Neural cell (in vitro differentiated cells): ENCODE results near the gene BLNK. TPM values are rescaled to one million over a fixed set of nuclear protein-coding genes. Genes with fewer than 3 reads are reported as not detected.

ENCODE experiments used
- H2AFZ ChIP-seq: fragments of 200-600, 300-800 bp; sonication (generic), shearing (Covaris generic); 2 replicates; pipeline ENCODE4 v1.6.0; 2014; ENCODE audit warnings: low read depth, mild to moderate bottlenecking, antibody characterized with exemption, low read length, moderate library complexity
- H3F3A ChIP-seq: fragments of 200-600 bp; shearing (Covaris generic); 2 replicates; pipeline ENCODE4 v1.6.1; 2016; ENCODE audit warnings: mild to moderate bottlenecking, moderate library complexity, mixed read lengths, antibody characterized with exemption, low read length; ENCODE audit not compliant: insufficient read depth, poor library complexity, severe bottlenecking
- H3K27ac ChIP-seq: fragments of 200-600, 300-800 bp; sonication (generic), shearing (Covaris generic); 2 replicates; pipeline ENCODE4 v1.5.1; 2014; ENCODE audit warnings: mild to moderate bottlenecking, low read length, moderate library complexity
- H3K27me3 ChIP-seq: fragments of 300-800, 200-600 bp; sonication (generic), shearing (Covaris generic); 2 replicates; pipeline ENCODE4 v1.6.0; 2014; ENCODE audit warnings: mild to moderate bottlenecking, low read depth, low read length, moderate library complexity; ENCODE audit not compliant: insufficient read depth
- H3K36me3 ChIP-seq: fragments of 300-800, 200-600 bp; sonication (generic), shearing (Covaris generic); 2 replicates; pipeline ENCODE4 v1.5.1; 2014; ENCODE audit warnings: mild to moderate bottlenecking, antibody characterized with exemption, low read length, moderate library complexity; ENCODE audit not compliant: insufficient read depth
- H3K4me2 ChIP-seq: fragments of 300-800, 200-600 bp; sonication (generic), shearing (Covaris generic); 2 replicates; pipeline ENCODE4 v1.6.0; 2014; ENCODE audit warnings: mild to moderate bottlenecking, low read length
- H3K4me3 ChIP-seq: fragments of 300-800, 200-600 bp; sonication (generic), shearing (Covaris generic); 2 replicates; pipeline ENCODE4 v1.5.1; 2014; ENCODE audit warnings: mild to moderate bottlenecking, low read length, moderate library complexity
- H3K79me2 ChIP-seq: fragments of 200-600 bp; shearing (Covaris generic); replicated peaks from 2 replicates; pipeline ENCODE4 v1.6.0; 2014; ENCODE audit warnings: mild to moderate bottlenecking, low read length, moderate library complexity; ENCODE audit not compliant: insufficient read depth
- H3K9ac ChIP-seq: fragments of 300-800, 200-600 bp; sonication (generic), shearing (Covaris generic); 2 replicates; pipeline ENCODE4 v1.6.1; 2016; ENCODE audit warnings: mild to moderate bottlenecking, low read length, mixed read lengths
- H3K9me2 ChIP-seq: fragments of 200-600 bp; shearing (Covaris generic); 2 replicates; pipeline ENCODE4 v1.6.1; 2016; ENCODE audit warnings: mild to moderate bottlenecking, low read length, mixed read lengths; ENCODE audit not compliant: insufficient read depth
- H3K9me3 ChIP-seq: fragments of 200-600, 300-800 bp; sonication (generic), shearing (Covaris generic); 2 replicates; pipeline ENCODE4 v1.6.1; 2016; ENCODE audit warnings: mild to moderate bottlenecking, mixed run types, low read length, moderate library complexity, mixed read lengths
- H4K20me1 ChIP-seq: fragments of 200-600 bp; shearing (Covaris generic); 2 replicates; pipeline ENCODE4 v1.6.1; 2016; ENCODE audit warnings: mild to moderate bottlenecking, mixed run types; ENCODE audit not compliant: insufficient read depth
- CTCF ChIP-seq: fragments of 450-650 bp; IDR thresholded peaks from 2 replicates; pipeline ENCODE4 v1.5.1; 2014; ENCODE audit warnings: antibody characterized with exemption, mild to moderate bottlenecking, moderate library complexity; ENCODE audit not compliant: poor library complexity, severe bottlenecking
- EP300 ChIP-seq: fragments of 450-650 bp; conservative IDR thresholded peaks from 2 replicates; pipeline ENCODE4 v1.6.1; 2014; ENCODE audit warnings: antibody characterized with exemption, mild to moderate bottlenecking, moderate library complexity; ENCODE audit not compliant: poor library complexity, severe bottlenecking
- EZH2 ChIP-seq: fragments of 200-600, 300-800 bp; shearing (Covaris generic), sonication (generic); IDR thresholded peaks from 2 replicates; pipeline ENCODE4 v1.6.1; 2014; ENCODE audit warnings: antibody characterized with exemption, low read length, borderline replicate concordance, mild to moderate bottlenecking; ENCODE audit not compliant: insufficient read depth, poor library complexity, severe bottlenecking
- MXI1 ChIP-seq: fragments of 450-650 bp; conservative IDR thresholded peaks from 2 replicates; pipeline ENCODE4 v1.6.1; 2014; ENCODE audit warnings: antibody characterized with exemption, mild to moderate bottlenecking; ENCODE audit not compliant: poor library complexity, severe bottlenecking
- POLR2AphosphoS5 ChIP-seq: IDR thresholded peaks from 2 replicates; pipeline ENCODE4 v1.6.1; 2012
- RAD21 ChIP-seq: fragments of 450-650 bp; conservative IDR thresholded peaks from 2 replicates; pipeline ENCODE4 v1.6.1; 2014; ENCODE audit warnings: antibody characterized with exemption, mild to moderate bottlenecking, moderate library complexity
- REST ChIP-seq: IDR thresholded peaks from 2 replicates; pipeline ENCODE4 v1.6.1; 2012; ENCODE audit warnings: borderline replicate concordance
- SMC3 ChIP-seq: fragments of 450-650 bp; conservative IDR thresholded peaks from 2 replicates; pipeline ENCODE4 v1.6.1; 2014; ENCODE audit warnings: antibody characterized with exemption, mild to moderate bottlenecking, moderate library complexity; ENCODE audit not compliant: poor library complexity
- TAF1 ChIP-seq: IDR thresholded peaks from 2 replicates; pipeline ENCODE4 v1.6.1; 2012; ENCODE audit warnings: low read depth
- polyA plus RNA-seq: library from polyadenylated mRNA; depleted of rRNA; stranded (reverse); fragments of >200 nt; gene quantifications from 2 replicates; pipeline ENCODE4 v1.2.3, GENCODE V29; 2014

BLNK gene
- polyA plus RNA-seq, 1 donor from 2014 or later = not detected

DNA sequence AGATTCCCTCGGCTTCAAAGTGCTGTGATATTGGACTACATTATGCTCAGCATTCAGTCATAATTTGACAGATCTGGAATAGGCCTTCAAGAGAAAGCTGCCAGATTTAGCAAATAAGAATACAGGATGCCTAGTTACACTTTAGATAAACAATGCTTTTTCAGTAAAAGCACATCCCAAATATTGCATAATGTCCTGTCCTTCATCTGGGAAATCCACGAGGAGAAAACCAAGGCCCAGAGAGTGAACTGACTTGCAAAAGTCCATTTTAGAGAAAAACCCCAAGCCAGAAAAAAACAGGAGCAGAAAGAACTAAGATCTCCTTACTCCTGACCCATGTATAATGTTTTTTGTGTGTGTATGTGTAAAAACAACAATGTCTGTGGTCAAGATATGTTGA lies 12.0 kb upstream of the BLNK start:
- Histone ChIP-seq H3K27ac (no peak overlapping the region), H4K20me1 (no peaks in the 10 kb centered on the region), H2AFZ (no peak overlapping the region), H3K79me2 (no peaks in the 10 kb centered on the region), H3K9me2 (no peaks in the 10 kb centered on the region), H3K36me3 (no peaks in the 10 kb centered on the region), H3K27me3 (no peaks in the 10 kb centered on the region), H3K4me3 (no peak overlapping the region), H3K9ac (no peak overlapping the region), H3K9me3 (no peaks in the 10 kb centered on the region), H3F3A (no peaks in the 10 kb centered on the region), H3K4me2 (no peak overlapping the region)
- TF ChIP-seq EP300 = no peak
- no peak for TF ChIP-seq TAF1
- TF ChIP-seq EZH2 = no peak

DNA sequence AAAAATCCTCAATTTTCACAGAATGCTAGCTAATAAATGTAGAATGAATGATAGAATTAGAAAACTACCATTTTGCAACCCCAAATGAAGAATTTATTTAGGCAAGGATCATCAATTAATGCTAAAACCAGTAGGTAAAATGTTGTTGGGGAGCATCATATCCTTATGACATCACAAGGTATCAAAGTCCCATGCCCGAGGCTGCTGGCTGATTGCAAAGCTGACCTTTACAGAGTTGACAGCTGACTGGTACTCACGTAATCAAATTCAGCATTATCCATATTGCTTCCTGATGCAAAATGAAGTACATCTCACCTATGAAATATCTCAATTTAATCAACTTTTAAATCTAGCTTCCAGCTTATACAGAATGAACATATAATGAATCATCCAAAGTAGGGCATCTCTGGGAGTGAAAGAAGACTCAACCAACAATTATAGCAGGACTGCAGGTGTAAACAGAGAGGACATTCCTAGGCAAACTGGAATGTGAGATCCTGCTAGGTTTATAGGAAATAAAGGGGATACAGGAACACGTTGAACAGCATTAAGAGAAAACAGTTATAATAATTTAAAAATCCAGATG lies 10.2 kb upstream of the BLNK start:
- Histone ChIP-seq H3K27ac (no peak overlapping the region), H3K36me3 (no peaks in the 10 kb centered on the region), H3K9ac (no peak overlapping the region), H3K4me3 (no peak overlapping the region), H3K9me2 (no peaks in the 10 kb centered on the region), H3K79me2 (no peaks in the 10 kb centered on the region), H2AFZ (no peak overlapping the region), H4K20me1 (no peaks in the 10 kb centered on the region), H3K27me3 (no peaks in the 10 kb centered on the region), H3F3A (no peaks in the 10 kb centered on the region), H3K9me3 (no peaks in the 10 kb centered on the region), H3K4me2 (no peak overlapping the region)
- TF ChIP-seq CTCF (no peak), EP300 (no peak), MXI1 (no peak), POLR2AphosphoS5 (no peak), RAD21 (no peak), TAF1 (no peak), EZH2 (no peak)

GRCh38 chr10:96280859-96281258 lies 9.5 kb upstream of the BLNK start:
- TF ChIP-seq MXI1 (no peak), SMC3 (no peak), POLR2AphosphoS5 (no peak)
- Histone ChIP-seq H3K27me3 (no peaks in the 10 kb centered on the region), H3K9me2 (no peaks in the 10 kb centered on the region), H3K9me3 (no peaks in the 10 kb centered on the region), H3K9ac (no peak overlapping the region), H3K4me3 (no peak overlapping the region), H3F3A (no peaks in the 10 kb centered on the region), H3K79me2 (no peaks in the 10 kb centered on the region), H3K36me3 (no peaks in the 10 kb centered on the region), H2AFZ (no peak overlapping the region), H4K20me1 (no peaks in the 10 kb centered on the region), H3K4me2 (no peak overlapping the region), H3K27ac (no peak overlapping the region)

DNA sequence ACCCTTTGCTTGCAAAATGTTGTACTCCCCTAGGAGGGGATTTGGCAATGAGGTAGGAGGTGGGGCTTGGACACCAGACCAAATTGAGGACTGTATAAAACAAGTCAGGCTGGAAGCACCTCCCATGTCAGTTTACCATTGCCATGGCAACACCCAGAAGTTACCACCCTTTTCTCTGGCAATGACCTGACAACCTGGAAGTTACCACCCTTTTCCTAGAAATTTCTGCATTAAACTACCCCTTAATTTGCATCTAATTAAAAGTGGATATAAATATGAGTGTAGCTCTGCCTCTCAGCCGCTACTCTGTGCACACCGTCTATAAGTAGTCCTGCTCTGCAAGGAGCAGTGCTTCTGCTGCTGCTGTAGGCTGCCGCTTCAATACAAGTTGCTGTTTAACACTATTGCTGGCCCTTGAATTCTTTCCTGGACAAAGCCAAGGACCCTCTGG lies 7.8 kb upstream of the BLNK start:
- Histone ChIP-seq H3K4me2 (no peak overlapping the region), H2AFZ (no peak overlapping the region), H3K9me3 (no peaks in the 10 kb centered on the region), H3K79me2 (no peaks in the 10 kb centered on the region), H3K27ac (no peak overlapping the region), H3K4me3 (no peak overlapping the region), H4K20me1 (no peaks in the 10 kb centered on the region), H3F3A (no peaks in the 10 kb centered on the region), H3K36me3 (no peaks in the 10 kb centered on the region), H3K9me2 (no peaks in the 10 kb centered on the region), H3K9ac (no peak overlapping the region), H3K27me3 (no peaks in the 10 kb centered on the region)
- TF ChIP-seq REST = no peak
- TF ChIP-seq POLR2AphosphoS5 = no peak
- TF ChIP-seq CTCF = no peak
- no peak for TF ChIP-seq TAF1
- TF ChIP-seq EZH2 = no peak
- no peak for TF ChIP-seq EP300
- TF ChIP-seq MXI1 = no peak
